Measurements from ENCODE around the gene CLTB. TPM values are rescaled to one million over a fixed set of nuclear protein-coding genes. Genes with fewer than 3 reads are reported as not detected.

CLTB gene
- total and polyA plus RNA-seq, 2 of the 13 experiments (the other 11 are each of a cell fraction or from before 2014, with no cell fraction given): 23.3 to 33.8 TPM

DNA sequence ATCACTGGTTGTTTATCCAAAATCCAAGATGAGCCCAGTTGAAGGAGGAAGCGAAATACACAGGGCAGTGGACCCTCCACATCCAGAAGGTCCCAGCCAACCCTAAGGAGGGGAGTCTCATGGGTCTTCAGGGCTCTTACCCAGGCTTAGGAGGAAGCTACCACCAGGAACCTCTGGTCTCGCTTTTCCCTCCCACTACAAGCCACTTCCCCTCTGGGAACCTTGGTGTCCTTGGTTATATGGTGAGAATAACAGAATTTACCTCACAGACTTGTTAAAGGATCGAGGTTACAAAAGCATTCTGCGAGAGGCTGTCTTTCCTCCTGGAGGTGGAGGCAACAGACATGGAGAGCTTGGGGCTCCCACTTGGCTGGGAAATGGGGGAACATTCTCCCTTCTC is 24.3 kb downstream of the CLTB start:
- ATAC-seq (no peak), FAIRE-seq (no peak), DNase-seq (ENCODE audit: low spot score) (no peak)
- ChIA-PET POLR2A (no interaction called here), CTCF (ENCODE audit: low intra/inter-chr PET ratio, low total read pairs) (no interaction called here)
- Histone ChIP-seq H2AFZ (ENCODE audit: low read length) (no peak overlapping the region), H3K4me3 (replicated peaks in 1 of 3; ENCODE audit: insufficient read depth in 1 of 3, low read depth in 2 of 3, low read length in 3 of 3) (no peak overlapping the region), H3K4me1 (ENCODE audit: insufficient read depth, low read length) (peaks cover 17% of the 10 kb centered on the region), H3K9ac (ENCODE audit: insufficient read depth, low read depth, low read length) (no peak overlapping the region), H3K79me2 (ENCODE audit: insufficient read depth, low read length) (peaks cover 20% of the 10 kb centered on the region), H3K27me3 (ENCODE audit: control insufficient read depth in 1 of 2, insufficient read depth in 2 of 2, low read length in 2 of 2) (no peaks in the 10 kb centered on the region; a peak in 1 of 5 replicates), H4K20me1 (ENCODE audit: insufficient read depth, low read length) (no peaks in the 10 kb centered on the region; the same call in 1 of the 2 replicates), H3K4me2 (ENCODE audit: low read depth, low read length) (no peak overlapping the region), H3K36me3 (replicated peaks in 1 of 2; ENCODE audit: control insufficient read depth in 1 of 2, insufficient read depth in 2 of 2, low read length in 2 of 2) (peaks cover 2 to 6% of the 10 kb centered on the region in 2 experiments; a peak in 2 of 5 replicates), H3K27ac (ENCODE audit: extremely low read length, insufficient read depth, low read length) (no peak overlapping the region), H3K9me3 (ENCODE audit: low read length) (no peaks in the 10 kb centered on the region)
- no TSS peak for BruUV-seq (replicated peaks)
- no peak for TF ChIP-seq SMARCE1 (IDR thresholded peaks at IDR 0.05; ENCODE audit: borderline replicate concordance)
- TF ChIP-seq, protein P1, sequence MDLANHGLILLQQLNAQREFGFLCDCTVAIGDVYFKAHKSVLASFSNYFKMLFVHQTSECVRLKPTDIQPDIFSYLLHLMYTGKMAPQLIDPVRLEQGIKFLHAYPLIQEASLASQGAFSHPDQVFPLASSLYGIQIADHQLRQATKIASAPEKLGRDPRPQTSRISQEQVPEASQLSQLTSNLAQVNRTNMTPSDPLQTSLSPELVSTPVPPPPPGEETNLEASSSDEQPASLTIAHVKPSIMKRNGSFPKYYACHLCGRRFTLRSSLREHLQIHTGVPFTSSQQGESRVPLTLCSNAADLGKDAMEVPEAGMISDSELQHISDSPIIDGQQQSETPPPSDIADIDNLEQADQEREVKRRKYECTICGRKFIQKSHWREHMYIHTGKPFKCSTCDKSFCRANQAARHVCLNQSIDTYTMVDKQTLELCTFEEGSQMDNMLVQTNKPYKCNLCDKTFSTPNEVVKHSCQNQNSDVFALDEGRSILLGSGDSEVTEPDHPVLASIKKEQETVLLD (CRISPR knock-in tag; IDR thresholded peaks at IDR 0.05; ENCODE audit: low read depth): no peak
- no peak for TF ChIP-seq ZNF713 (CRISPR knock-in tag; IDR thresholded peaks at IDR 0.05)
- TF ChIP-seq ZNF770 (CRISPR knock-in tag; IDR thresholded peaks at IDR 0.05): no peak
- no peak for TF ChIP-seq REPIN1 (CRISPR knock-in tag; IDR thresholded peaks at IDR 0.05; ENCODE audit: borderline replicate concordance, low read depth)
- no peak for TF ChIP-seq KLF16 (CRISPR knock-in tag; IDR thresholded peaks at IDR 0.05)
- no peak for TF ChIP-seq SALL2 (CRISPR knock-in tag; IDR thresholded peaks at IDR 0.05)
- TF ChIP-seq SOX6 (IDR thresholded peaks at IDR 0.05): no peak
- no peak for TF ChIP-seq SOX6 (CRISPR knock-in tag; IDR thresholded peaks at IDR 0.05)
- TF ChIP-seq ATF7 (IDR thresholded peaks at IDR 0.05): no peak
- TF ChIP-seq ATF7 (CRISPR knock-in tag; IDR thresholded peaks at IDR 0.05): no peak
- no peak for TF ChIP-seq MATR3 (CRISPR knock-in tag; IDR thresholded peaks at IDR 0.05)
- no peak for TF ChIP-seq PCBP2 (optimal IDR thresholded peaks at IDR 0.05; ENCODE audit: low read depth, low read length, poor library complexity, severe bottlenecking)
- TF ChIP-seq ZNF549 (CRISPR knock-in tag; IDR thresholded peaks at IDR 0.05): no peak
- no peak for TF ChIP-seq ZNF430 (CRISPR knock-in tag; IDR thresholded peaks at IDR 0.05)
- TF ChIP-seq, protein P2, sequence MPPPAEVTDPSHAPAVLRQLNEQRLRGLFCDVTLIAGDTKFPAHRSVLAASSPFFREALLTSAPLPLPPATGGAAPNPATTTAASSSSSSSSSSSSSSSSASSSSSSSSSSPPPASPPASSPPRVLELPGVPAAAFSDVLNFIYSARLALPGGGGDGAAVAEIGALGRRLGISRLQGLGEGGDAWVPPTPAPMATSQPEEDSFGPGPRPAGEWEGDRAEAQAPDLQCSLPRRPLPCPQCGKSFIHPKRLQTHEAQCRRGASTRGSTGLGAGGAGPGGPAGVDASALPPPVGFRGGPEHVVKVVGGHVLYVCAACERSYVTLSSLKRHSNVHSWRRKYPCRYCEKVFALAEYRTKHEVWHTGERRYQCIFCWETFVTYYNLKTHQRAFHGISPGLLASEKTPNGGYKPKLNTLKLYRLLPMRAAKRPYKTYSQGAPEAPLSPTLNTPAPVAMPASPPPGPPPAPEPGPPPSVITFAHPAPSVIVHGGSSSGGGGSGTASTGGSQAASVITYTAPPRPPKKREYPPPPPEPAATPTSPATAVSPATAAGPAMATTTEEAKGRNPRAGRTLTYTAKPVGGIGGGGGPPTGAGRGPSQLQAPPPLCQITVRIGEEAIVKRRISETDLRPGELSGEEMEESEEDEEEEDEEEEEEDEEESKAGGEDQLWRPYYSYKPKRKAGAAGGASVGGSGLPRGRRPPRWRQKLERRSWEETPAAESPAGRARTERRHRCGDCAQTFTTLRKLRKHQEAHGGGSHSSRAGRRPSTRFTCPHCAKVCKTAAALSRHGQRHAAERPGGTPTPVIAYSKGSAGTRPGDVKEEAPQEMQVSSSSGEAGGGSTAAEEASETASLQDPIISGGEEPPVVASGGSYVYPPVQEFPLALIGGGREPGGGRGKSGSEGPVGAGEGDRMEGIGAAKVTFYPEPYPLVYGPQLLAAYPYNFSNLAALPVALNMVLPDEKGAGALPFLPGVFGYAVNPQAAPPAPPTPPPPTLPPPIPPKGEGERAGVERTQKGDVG (CRISPR knock-in tag; IDR thresholded peaks at IDR 0.05; ENCODE audit: borderline replicate concordance): no peak
- 93% methylated on average over 3 of the region's 4 CpGs for WGBS (ENCODE audit: low lambda C conversion rate)
- in situ Hi-C loops (cut with HindIII; ENCODE audit: extremely low pct_ligation_motif_present, low pct_unique_long_range_greater_than_20kb) (no loop called here), intact Hi-C loops (cut with micrococcal nuclease; ENCODE audit: unreplicated experiment) (no loop called here)

Measured in HepG2 (cell line).